HG02884 (cell line): ENCODE data around the gene NPAS3.

Source experiments
- ATAC-seq: cut with Tn5 transposase; IDR thresholded peaks from one replicate; pipeline ENCODE4 v1.9.1; 2021; ENCODE audit warnings: mild to moderate bottlenecking, moderate library complexity; ENCODE audit not compliant: unreplicated experiment

NPAS3 gene

DNA sequence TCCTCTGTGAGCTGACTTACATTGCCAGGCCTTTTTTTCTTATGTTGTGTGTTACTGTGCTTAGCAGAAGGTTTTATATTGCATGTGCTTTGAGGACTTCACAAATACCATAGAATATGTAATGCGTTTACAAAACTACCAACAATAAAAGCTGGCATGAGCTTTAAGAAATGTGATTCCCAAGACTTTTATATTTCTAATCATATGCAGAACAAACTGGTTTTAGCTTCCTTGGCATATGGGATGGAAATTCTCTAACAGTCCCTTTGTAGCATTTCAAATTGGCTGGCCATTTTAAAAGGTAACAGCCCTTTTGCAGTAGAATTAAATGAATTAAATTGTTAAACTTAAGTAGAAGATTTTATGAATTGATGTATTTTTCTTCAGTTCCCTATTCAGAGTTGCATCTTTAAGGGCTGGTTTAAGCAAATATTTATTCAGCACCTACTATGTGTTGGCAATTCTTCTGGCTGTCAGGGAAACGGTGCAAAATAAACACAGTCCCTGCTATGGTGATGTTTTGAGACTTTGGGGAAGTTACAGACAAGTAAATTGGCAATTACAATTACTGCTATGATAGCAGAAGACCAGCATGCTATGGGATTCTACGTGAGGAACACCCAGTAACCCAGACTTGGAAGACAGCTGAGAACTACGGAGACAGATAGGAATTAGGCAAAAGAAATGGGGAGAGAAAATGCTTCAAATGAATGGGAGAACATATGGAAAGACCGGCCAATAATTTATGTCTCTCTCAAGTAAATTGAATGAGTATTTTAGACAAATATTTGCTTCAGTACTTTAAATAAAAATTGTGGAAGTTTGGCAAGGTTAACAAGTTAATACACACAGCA lies 565.8 kb downstream of the NPAS3 start:
- no peak for ATAC-seq

DNA sequence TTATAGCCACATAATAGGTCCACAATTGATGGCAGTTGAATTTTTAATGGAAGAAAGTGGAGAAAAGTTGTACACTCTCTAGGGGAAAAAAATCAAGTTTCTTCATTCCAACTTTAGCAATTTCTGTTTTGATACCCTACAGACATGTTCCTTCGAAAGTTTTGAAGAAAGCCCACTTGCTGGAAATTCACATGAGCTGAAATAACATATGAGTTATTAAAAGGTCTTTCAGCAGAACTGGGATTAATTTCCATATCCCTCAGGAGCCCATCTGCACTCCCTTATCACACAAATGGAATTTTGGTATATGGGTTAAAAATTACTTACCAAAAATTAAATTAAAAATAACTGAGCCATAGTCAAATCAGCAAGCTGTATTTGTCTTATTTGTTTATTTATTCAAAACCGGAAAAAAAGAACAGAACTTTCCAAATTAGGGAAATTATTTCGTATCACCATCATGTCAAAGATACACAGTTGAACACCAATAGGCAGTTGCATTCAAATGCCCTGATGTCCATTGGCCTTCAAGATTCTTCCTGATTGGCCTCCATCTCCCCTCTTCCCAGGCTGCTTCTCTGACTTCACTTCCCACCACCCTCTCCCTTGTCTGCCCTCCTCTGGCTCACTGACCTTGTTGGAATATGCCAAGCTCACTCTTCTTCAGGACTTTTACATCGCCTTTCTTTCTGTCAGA lies 566.7 kb downstream of the NPAS3 start:
- ATAC-seq: no peak

DNA sequence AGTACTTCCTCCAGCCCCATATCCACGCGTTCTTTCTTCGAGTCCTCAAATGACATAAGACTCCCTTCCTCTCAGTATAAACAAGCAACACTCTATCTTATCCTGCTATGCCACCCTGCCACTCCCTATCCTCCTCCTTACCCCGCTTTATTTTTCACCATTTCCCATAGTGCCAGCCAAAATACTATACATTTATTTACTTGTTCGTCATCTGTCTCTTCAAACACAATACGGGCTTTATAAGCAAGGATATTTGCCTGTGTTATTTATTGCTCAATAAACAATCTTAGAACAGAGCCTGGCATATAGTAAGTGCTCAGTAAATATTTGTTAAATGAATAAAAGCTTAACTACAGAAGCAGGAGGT lies 567.3 kb downstream of the NPAS3 start:
- ATAC-seq: no peak

GRCh38 chr14:33508126-33509062 lies 569.7 kb downstream of the NPAS3 start:
- no peak for ATAC-seq

DNA sequence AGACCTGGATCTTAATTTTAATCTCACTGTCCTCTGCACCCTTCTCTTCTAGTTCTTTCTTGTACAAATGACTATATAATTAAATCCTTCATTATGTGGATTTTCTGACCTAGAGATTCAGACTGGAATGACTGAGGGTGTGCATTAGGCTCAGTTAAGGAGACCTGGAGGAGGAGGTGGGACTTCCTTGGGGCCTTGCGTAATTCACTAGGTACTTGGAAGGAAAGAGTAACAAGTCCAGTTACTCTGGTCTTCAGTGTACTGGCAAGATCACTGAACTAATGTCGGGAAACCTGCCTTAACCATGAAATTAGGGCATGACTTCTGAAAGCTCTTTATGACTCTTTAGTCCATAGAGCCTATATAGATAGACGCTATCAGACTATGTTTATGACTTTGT lies 570.8 kb downstream of the NPAS3 start:
- ATAC-seq: no peak

DNA sequence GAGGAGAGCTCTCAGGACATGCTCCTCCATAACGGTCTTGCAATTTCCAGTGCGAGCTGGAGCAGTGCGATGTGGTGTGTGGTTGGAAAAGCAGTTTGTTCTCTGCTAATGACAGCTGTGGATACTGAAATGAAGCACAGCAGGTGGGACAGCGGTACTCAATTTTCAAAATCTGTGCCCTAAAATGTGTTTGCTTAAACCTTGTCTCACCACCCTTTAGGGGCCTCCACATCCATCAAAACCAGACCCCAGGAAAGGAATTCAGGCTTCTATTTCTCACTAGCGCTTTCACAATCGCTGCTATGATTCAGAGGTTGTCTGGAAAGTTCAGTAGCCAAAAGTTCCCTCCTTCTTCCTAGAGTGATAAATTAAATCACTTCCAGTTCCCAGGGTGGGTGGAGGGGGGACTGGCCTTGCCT lies 571.4 kb downstream of the NPAS3 start:
- ATAC-seq: no peak

DNA sequence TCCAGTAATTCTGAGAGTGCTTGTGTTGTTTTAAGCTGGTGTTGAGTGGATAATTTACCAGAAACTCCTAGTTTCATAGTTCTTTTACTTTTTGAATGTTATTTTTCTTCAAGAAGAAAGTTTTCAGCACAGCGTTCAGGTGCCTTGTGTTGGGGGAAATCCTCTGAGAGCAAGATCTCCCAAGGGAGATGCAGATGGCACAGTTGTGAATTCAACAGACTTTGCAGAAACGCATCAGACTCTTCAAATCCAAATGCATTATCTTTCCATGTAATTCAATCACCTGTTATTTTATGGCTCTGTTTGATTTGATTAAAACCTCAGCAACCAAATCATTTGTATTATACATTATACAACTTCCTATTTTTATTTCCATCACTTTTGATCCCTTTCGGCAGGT lies 572.3 kb downstream of the NPAS3 start:
- no peak for ATAC-seq

DNA sequence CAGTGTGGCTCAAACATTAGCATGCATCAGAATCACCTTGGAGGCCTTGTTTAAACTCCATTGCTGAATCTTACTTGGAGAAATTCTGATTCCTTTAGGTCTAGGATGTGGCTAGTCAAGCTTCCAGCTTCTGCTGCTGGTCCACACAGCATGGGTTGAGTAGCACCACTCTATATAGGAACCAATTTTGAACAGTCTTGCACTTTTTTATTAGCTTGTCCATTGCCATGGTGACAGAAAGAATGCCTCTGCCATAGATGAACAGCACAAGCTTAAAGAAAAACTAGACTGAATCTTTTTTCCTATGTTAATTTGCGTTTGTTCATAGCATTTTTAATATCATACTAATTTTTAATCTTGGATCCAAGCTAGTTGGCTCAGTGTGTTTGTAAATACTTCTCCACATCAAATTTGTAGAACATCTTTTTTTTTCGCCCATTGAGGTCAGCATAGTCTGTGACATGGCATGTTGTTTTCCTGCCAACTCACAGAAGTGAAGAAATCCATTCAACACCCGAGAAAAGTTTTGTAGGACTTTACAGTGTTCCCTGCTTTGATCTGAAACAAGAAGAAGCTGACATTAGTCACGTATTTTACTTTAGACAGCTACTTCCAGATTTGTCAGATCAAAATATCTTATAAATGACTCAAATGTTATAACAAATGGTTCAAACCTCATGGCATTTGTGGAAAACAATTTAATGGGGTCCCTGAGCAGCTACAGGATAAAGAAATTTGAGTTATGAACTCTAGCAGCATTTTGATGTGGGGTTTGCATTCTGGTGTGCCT lies 573.4 kb downstream of the NPAS3 start:
- no peak for ATAC-seq

GRCh38 chr14:33515441-33515840 lies 576.8 kb downstream of the NPAS3 start:
- ATAC-seq: no peak

- no peak for ATAC-seq
Measured at GRCh38 chr14:33515899-33516298, 577.2 kb downstream of the NPAS3 start.

DNA sequence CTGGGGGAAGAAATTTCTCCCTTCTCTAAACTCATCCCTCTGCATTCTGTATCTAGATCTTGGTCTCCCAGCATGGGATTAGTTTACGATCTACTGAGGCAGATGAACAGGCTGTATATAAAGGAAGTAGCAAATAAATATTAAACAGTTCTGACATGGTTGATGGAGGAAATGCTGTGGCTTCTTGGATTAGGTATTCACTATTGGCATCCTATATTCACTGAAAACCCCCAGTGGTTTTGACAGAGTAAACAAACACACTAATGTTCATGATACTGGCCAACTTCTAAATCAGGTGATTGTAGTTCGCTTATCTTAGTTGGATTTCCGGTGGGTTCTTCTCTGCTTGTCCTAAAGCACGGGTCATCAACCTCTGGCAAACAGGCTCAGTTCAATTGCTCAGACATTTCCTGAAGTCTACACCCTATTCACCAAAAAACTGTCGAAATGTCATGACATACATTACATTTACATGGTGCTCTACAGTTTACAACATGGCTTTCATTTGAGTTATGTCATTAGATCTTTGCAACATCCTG lies 578.3 kb downstream of the NPAS3 start:
- no peak for ATAC-seq

- ATAC-seq: no peak
Measured at GRCh38 chr14:33521192-33521591, 582.5 kb downstream of the NPAS3 start.

GRCh38 chr14:33524244-33524643 lies 585.6 kb downstream of the NPAS3 start:
- no peak for ATAC-seq

DNA sequence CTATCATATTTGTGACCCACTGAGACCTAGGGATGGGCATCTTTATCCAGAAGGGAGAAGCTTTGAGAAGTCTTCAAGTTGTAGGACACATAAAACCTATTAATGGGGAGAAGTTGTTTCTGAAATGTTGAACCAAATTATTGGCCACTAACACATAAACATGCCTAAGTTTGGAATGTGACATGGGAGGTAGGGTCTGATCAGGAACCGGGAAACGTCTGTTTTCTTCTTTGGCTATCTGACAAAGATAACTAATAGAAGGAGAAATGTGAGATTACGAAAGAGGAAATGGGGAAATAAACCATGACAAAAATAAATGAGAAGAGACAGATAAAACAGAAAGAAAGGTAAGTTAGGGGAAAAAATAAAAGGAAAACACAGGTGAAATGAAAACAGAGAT lies 586.9 kb downstream of the NPAS3 start:
- no peak for ATAC-seq

DNA sequence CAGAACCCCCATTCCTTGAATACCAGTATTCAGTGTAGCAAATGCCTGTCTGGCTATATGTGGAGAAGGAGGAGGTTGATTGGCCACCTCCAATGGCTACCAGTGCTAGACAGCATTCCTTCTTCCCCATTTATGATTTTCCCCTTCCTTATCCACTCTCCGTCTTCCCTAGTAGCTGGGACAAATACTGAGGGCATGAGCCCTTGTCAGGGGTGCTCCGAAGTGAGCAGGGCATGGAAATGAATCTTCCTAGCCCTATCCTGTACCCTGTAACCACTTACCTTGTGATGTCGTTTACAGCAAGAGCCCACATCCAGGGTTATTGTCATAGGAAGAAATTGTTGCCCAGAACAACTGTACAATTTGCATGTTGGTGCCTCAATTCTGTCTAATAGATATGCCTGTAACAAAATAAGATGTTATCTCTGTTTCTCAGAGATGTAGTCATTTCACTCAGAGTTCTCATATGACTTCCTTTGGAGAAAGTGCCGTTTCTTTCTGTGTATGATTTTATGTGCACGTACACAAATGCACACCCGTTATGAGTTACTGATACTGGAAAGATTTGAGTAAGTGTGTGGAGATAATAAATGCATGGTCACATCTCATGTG lies 588.5 kb downstream of the NPAS3 start:
- ATAC-seq: no peak

- ATAC-seq: no peak
Measured at GRCh38 chr14:33528655-33529054, 590.0 kb downstream of the NPAS3 start.

- no peak for ATAC-seq
Measured at GRCh38 chr14:33529787-33530757, 591.4 kb downstream of the NPAS3 start.

DNA sequence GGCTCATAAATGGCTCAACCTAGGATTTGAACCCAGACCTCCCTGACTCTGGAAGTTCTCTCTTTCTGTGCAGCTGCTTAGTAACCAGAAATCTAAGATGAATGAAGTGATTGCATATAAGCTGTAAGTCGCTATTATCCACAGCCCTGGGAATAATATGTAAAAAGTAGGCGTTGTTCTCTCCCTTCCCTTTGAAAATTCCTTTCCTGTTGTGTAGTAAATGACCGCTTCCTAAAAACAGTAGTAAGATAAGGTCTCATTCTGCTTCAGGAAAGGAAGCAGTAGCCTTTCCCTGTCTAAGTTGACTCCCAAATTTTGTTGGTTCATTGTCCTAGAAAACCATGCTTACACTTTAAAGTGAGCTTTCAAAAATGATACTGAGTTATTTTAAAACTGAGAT lies 593.9 kb downstream of the NPAS3 start:
- ATAC-seq: no peak

DNA sequence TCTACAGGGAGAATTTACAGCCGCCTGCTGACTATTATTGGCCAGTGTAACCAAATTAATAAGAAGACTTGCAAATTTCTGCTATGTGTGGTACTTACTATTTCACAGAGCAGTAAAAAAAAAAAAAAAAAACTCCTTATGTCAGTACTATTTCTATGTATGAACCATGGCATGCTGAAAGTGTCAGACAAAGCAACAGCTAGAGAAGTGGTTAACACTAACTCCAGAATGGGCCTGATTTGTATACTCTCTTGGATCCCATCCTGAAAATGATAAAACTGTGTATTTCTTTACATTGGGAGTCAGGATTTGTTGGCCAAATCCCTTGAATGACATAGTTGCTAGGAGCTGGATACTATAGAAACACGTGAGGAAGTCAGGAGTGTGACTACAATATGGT lies 595.4 kb downstream of the NPAS3 start:
- no peak for ATAC-seq
